HEK293 (cell line): Measurements from ENCODE around the gene MCU.

ENCODE experiments used
- CTCF ChIA-PET: fragments of 350-600 bp; formaldehyde crosslinking; extraction: SDS; loops from one replicate; lab custom pipeline; 2021; ENCODE audit warnings: antibody characterized with exemption; lab: Yijun Ruan, JAX
- POLR2A ChIA-PET: fragments of 300-600 bp; formaldehyde crosslinking; extraction: SDS; loops from one replicate; lab custom pipeline; 2020; ENCODE audit warnings: antibody characterized with exemption, inconsistent platforms; lab: Yijun Ruan, JAX
- H3K27ac ChIP-seq: fragments of 200-500 bp; sonication (Bioruptor generic); 2 replicates; pipeline ENCODE4 v1.5.1; 2014; ENCODE audit warnings: low read depth, low read length, control low read depth, inconsistent platforms; ENCODE audit errors: extremely low read depth
- H3K36me3 ChIP-seq, 2 experiments: fragments of 200-500 bp in 1 of 2; sonication (Bioruptor generic) in 1 of 2; 1 replicate in 1 of 2; 2 replicates in 1 of 2; pipeline ENCODE4 v1.5.1; 2014 to 2017; ENCODE audit warnings: inconsistent platforms in 2 of 2, low read length in 2 of 2; ENCODE audit not compliant: control insufficient read depth in 2 of 2, insufficient read depth in 1 of 2
- H3K4me1 ChIP-seq: fragments of 200-500 bp; sonication (Bioruptor generic); 2 replicates; pipeline ENCODE4 v1.5.1; 2014; ENCODE audit warnings: mild to moderate bottlenecking, low read length, inconsistent platforms; ENCODE audit not compliant: control insufficient read depth, insufficient read depth
- H3K4me3 ChIP-seq: 2 replicates; pipeline ENCODE4 v1.5.1; 2011; ENCODE audit warnings: low read depth, mild to moderate bottlenecking, control low read depth, low read length, moderate library complexity
- H3K9me3 ChIP-seq: fragments of 200-500 bp; sonication (Bioruptor generic); 2 replicates; pipeline ENCODE4 v1.5.1; 2014; ENCODE audit warnings: low read depth, low read length, inconsistent platforms; ENCODE audit not compliant: control insufficient read depth, insufficient read depth
- BCL11B ChIP-seq: fragments of 450-650 bp; formaldehyde crosslinking; IDR thresholded peaks from 2 replicates; pipeline ENCODE4 v1.5.1; 2016; ENCODE audit warnings: low read depth, missing biosample characterization, missing genetic modification characterization
- HIC1 ChIP-seq: fragments of 450-650 bp; formaldehyde crosslinking; IDR thresholded peaks from 2 replicates; pipeline ENCODE4 v1.5.1; 2016; ENCODE audit warnings: missing biosample characterization, missing genetic modification characterization
- KLF1 ChIP-seq: fragments of 450-650 bp; formaldehyde crosslinking; IDR thresholded peaks from 2 replicates; pipeline ENCODE4 v1.5.1; 2016; ENCODE audit warnings: missing biosample characterization, missing genetic modification characterization
- KLF8 ChIP-seq: fragments of 450-650 bp; formaldehyde crosslinking; IDR thresholded peaks from 2 replicates; pipeline ENCODE4 v1.5.1; 2016; ENCODE audit warnings: missing biosample characterization, missing genetic modification characterization
- PBX3 ChIP-seq: sonication (generic); formaldehyde crosslinking; IDR thresholded peaks from 2 replicates; pipeline ENCODE4 v1.8.1; 2022; ENCODE audit warnings: mild to moderate bottlenecking, moderate library complexity, missing genetic modification reagents
- ZBTB10 ChIP-seq: fragments of 450-650 bp; formaldehyde crosslinking; IDR thresholded peaks from 2 replicates; pipeline ENCODE4 v1.5.1; 2016; ENCODE audit warnings: missing biosample characterization, missing genetic modification characterization
- ZBTB26 ChIP-seq: fragments of 450-650 bp; formaldehyde crosslinking; optimal IDR thresholded peaks from 2 replicates; pipeline ENCODE3; 2016; ENCODE audit warnings: missing biosample characterization, mild to moderate bottlenecking, missing genetic modification characterization
- ZBTB44 ChIP-seq: fragments of 450-650 bp; IDR thresholded peaks from 2 replicates; pipeline ENCODE4 v1.5.1; 2018; ENCODE audit warnings: missing biosample characterization, mild to moderate bottlenecking, missing genetic modification characterization
- ZNF121 ChIP-seq: fragments of 450-650 bp; formaldehyde crosslinking; IDR thresholded peaks from 2 replicates; pipeline ENCODE4 v1.5.1; 2016; ENCODE audit warnings: missing biosample characterization, missing genetic modification characterization
- ZNF169 ChIP-seq: fragments of 450-650 bp; formaldehyde crosslinking; IDR thresholded peaks from 2 replicates; pipeline ENCODE4 v1.5.1; 2016; ENCODE audit warnings: missing biosample characterization, missing genetic modification characterization
- ZNF184 ChIP-seq: fragments of 450-650 bp; IDR thresholded peaks from 2 replicates; pipeline ENCODE4 v1.5.1; 2018; ENCODE audit warnings: missing biosample characterization, mild to moderate bottlenecking, missing genetic modification characterization
- ZNF350 ChIP-seq: fragments of 450-650 bp; formaldehyde crosslinking; IDR thresholded peaks from 2 replicates; pipeline ENCODE4 v1.5.0; 2017; ENCODE audit warnings: missing biosample characterization, mild to moderate bottlenecking, missing genetic modification characterization
- ZNF354C ChIP-seq: fragments of 450-650 bp; formaldehyde crosslinking; IDR thresholded peaks from 2 replicates; pipeline ENCODE4 v1.5.1; 2016; ENCODE audit warnings: missing biosample characterization, missing genetic modification characterization, low read depth, borderline replicate concordance
- ZNF473 ChIP-seq: fragments of 450-650 bp; formaldehyde crosslinking; IDR thresholded peaks from 2 replicates; pipeline ENCODE4 v1.5.1; 2017; ENCODE audit warnings: missing biosample characterization, missing genetic modification characterization
- ZNF548 ChIP-seq: fragments of 450-650 bp; formaldehyde crosslinking; IDR thresholded peaks from 2 replicates; pipeline ENCODE4 v1.5.1; 2016; ENCODE audit warnings: missing biosample characterization, missing genetic modification characterization
- ZNF704 ChIP-seq: fragments of 450-650 bp; formaldehyde crosslinking; IDR thresholded peaks from 2 replicates; pipeline ENCODE4 v1.5.1; 2016; ENCODE audit warnings: missing biosample characterization, missing genetic modification characterization

The MCU gene

GRCh38 chr10:72821606-72822005 lies 129.7 kb downstream of the MCU start:
- ChIA-PET POLR2A (no interaction called here), CTCF (interaction anchor here (0.7 kb wide), 1 partner anchor 9 kb away, joined by 3 read pairs; no protein-coding TSS in a partner anchor)
- Histone ChIP-seq H3K4me3 (no peak overlapping the region), H3K27ac (no peak overlapping the region), H3K4me1 (peaks cover 5% of the 10 kb centered on the region), H3K36me3 (no peaks in the 10 kb centered on the region), H3K9me3 (no peaks in the 10 kb centered on the region)
- TF ChIP-seq ZNF350 (tag by site-specific recombination) = no peak
- no peak for TF ChIP-seq BCL11B
- no peak for TF ChIP-seq ZNF184 (tag by site-specific recombination)

GRCh38 chr10:72822342-72822986 lies 130.5 kb downstream of the MCU start:
- TF ChIP-seq PBX3 (CRISPR knock-in tag) (no peak), ZNF704 (tag by site-specific recombination) (no peak), ZBTB44 (tag by site-specific recombination) (no peak), ZNF473 (tag by site-specific recombination) (no peak), HIC1 (tag by site-specific recombination) (no peak), ZNF121 (tag by site-specific recombination) (0 out of 2 replicates have a peak, but pooled peaks have one; percentile 43), ZNF169 (no peak)
- TF ChIP-seq, all 188 proteins: peak for 1
- ChIA-PET POLR2A (no interaction called here), CTCF (no interaction called here)

GRCh38 chr10:72825163-72825562 lies 133.2 kb downstream of the MCU start:
- POLR2A ChIA-PET = no interaction called here
- no peak overlapping the region for H3K27ac ChIP-seq
- H3K36me3 ChIP-seq = no peaks in the 10 kb centered on the region
- no peaks in the 10 kb centered on the region for H3K4me1 ChIP-seq
- no peaks in the 10 kb centered on the region for H3K9me3 ChIP-seq
- no peak overlapping the region for H3K4me3 ChIP-seq
- CTCF ChIA-PET = interaction anchor here (1.1 kb wide), 1 partner anchor 36 kb away, joined by 3 read pairs; no protein-coding TSS in a partner anchor
- no peak for TF ChIP-seq ZNF548 (tag by site-specific recombination)
- no peak for TF ChIP-seq KLF8 (tag by site-specific recombination)
- no peak for TF ChIP-seq ZBTB26 (tag by site-specific recombination)
- TF ChIP-seq KLF1 = no peak
- TF ChIP-seq ZNF354C (tag by site-specific recombination) = no peak
- no peak for TF ChIP-seq ZBTB10

More at GRCh38 chr10:72822342-72822986, 130.5 kb downstream of the MCU start:
- Histone ChIP-seq H3K9me3 (no peaks in the 10 kb centered on the region), H3K4me3 (no peak overlapping the region), H3K27ac (no peak overlapping the region), H3K4me1 (no peaks in the 10 kb centered on the region), H3K36me3 (no peaks in the 10 kb centered on the region)
